WTC11 (cell line): ENCODE data around the gene KIF24. TPM values are rescaled to one million over a fixed set of nuclear protein-coding genes. Genes with fewer than 3 reads are reported as not detected.

Experiments used
- ATAC-seq: fragments of 200-7000 bp; cut with Tn5 transposase; 2 replicates; pipeline ENCODE4 v1.10.0; 2021; ENCODE audit warnings: mild to moderate bottlenecking, moderate library complexity
- CTCF ChIA-PET: fragments of 300-600 bp; sonication (Branson Sonifier 250); formaldehyde crosslinking; loops from one replicate; lab custom pipeline; 2021; ENCODE audit warnings: antibody characterized with exemption; lab: Charles Lee
- POLR2A ChIA-PET: fragments of 350-600 bp; sonication (Branson Sonifier 250); formaldehyde crosslinking; loops from one replicate; lab custom pipeline; 2021; ENCODE audit warnings: antibody characterized with exemption; lab: Charles Lee
- DNase-seq: peaks from one replicate; pipeline ENCODE4 v3.0.0; 2021; ENCODE audit warnings: low spot score
- H3K27ac Mint-ChIP-seq: 2 replicates; pipeline ENCODE4 v1.8.0; 2021; ENCODE audit warnings: mixed read lengths
- H3K27me3 Mint-ChIP-seq: 2 replicates; pipeline ENCODE4 v1.8.0; 2021; ENCODE audit warnings: low read depth, mild to moderate bottlenecking, moderate library complexity, mixed read lengths
- H3K36me3 Mint-ChIP-seq: 2 replicates; pipeline ENCODE4 v1.8.0; 2021; ENCODE audit warnings: mixed read lengths
- H3K4me1 Mint-ChIP-seq: 2 replicates; pipeline ENCODE4 v1.8.0; 2022; ENCODE audit warnings: mixed read lengths
- H3K4me3 Mint-ChIP-seq: 2 replicates; pipeline ENCODE4 v1.8.0; 2021; ENCODE audit warnings: mild to moderate bottlenecking, moderate library complexity, mixed read lengths
- H3K9me3 Mint-ChIP-seq: 2 replicates; pipeline ENCODE4 v1.8.0; 2021; ENCODE audit warnings: mixed read lengths
- CBFB ChIP-seq: sonication (generic); formaldehyde crosslinking; IDR thresholded peaks from 2 replicates; pipeline ENCODE4 v1.8.1; 2022; ENCODE audit warnings: mild to moderate bottlenecking, low read depth, missing genetic modification reagents
- CREM ChIP-seq: sonication (generic); formaldehyde crosslinking; IDR thresholded peaks from 2 replicates; pipeline ENCODE4 v1.8.1; 2022; ENCODE audit warnings: mild to moderate bottlenecking, missing genetic modification reagents, moderate library complexity
- MXD4 ChIP-seq: fragments of 250-450 bp; sonication (Bioruptor Pico); IDR thresholded peaks from 2 replicates; pipeline ENCODE4 v1.8.0; 2021; ENCODE audit warnings: mild to moderate bottlenecking, moderate library complexity, borderline replicate concordance
- NFATC4 ChIP-seq: fragments of 250-450 bp; sonication (Bioruptor Pico); IDR thresholded peaks from 2 replicates; pipeline ENCODE4 v1.9.0; 2021; ENCODE audit warnings: mild to moderate bottlenecking
- NR3C1 ChIP-seq: sonication (generic); formaldehyde crosslinking; conservative IDR thresholded peaks from 2 replicates; pipeline ENCODE4 v1.8.1; 2023; ENCODE audit warnings: low read depth, mild to moderate bottlenecking, missing genetic modification reagents
- RELA ChIP-seq: sonication (generic); formaldehyde crosslinking; IDR thresholded peaks from 2 replicates; pipeline ENCODE4 v1.8.1; 2022; ENCODE audit warnings: missing genetic modification reagents, mild to moderate bottlenecking, borderline replicate concordance
- SMAD3 ChIP-seq: sonication (generic); formaldehyde crosslinking; IDR thresholded peaks from 2 replicates; pipeline ENCODE4 v1.8.0; 2022; ENCODE audit warnings: missing genetic modification reagents, mild to moderate bottlenecking, borderline replicate concordance
- SP1 ChIP-seq: sonication (generic); formaldehyde crosslinking; conservative IDR thresholded peaks from 2 replicates; pipeline ENCODE4 v1.8.1; 2022; ENCODE audit warnings: missing genetic modification reagents
- TEAD4 ChIP-seq: sonication (generic); formaldehyde crosslinking; IDR thresholded peaks from 2 replicates; pipeline ENCODE4 v1.8.0; 2022; ENCODE audit warnings: mild to moderate bottlenecking, missing genetic modification reagents
- TP53 ChIP-seq: sonication (generic); formaldehyde crosslinking; IDR thresholded peaks from 2 replicates; pipeline ENCODE4 v1.8.1; 2023; ENCODE audit warnings: mild to moderate bottlenecking, missing genetic modification reagents
- ZNF121 ChIP-seq: sonication (generic); formaldehyde crosslinking; IDR thresholded peaks from 2 replicates; pipeline ENCODE4 v1.8.0; 2023; ENCODE audit warnings: missing genetic modification reagents
- ZNF232 ChIP-seq: sonication (generic); formaldehyde crosslinking; IDR thresholded peaks from 2 replicates; pipeline ENCODE4 v1.8.0; 2022; ENCODE audit warnings: mild to moderate bottlenecking, missing genetic modification reagents
- total RNA-seq: library from RNA; stranded (reverse); gene quantifications from 3 replicates; pipeline ENCODE4 v1.2.3, GENCODE V29; 2021
- TF ChIP-seq, protein P1 (sequence below): sonication (generic); formaldehyde crosslinking; IDR thresholded peaks from 2 replicates; pipeline ENCODE4 v1.8.1; 2022; ENCODE audit warnings: low read depth, missing genetic modification reagents, borderline replicate concordance
- TF ChIP-seq, protein P2 (sequence below): sonication (generic); formaldehyde crosslinking; IDR thresholded peaks from 2 replicates; pipeline ENCODE4 v1.8.0; 2023; ENCODE audit warnings: mild to moderate bottlenecking, missing genetic modification reagents
- TF ChIP-seq, protein P3 (sequence below): sonication (generic); formaldehyde crosslinking; IDR thresholded peaks from 2 replicates; pipeline ENCODE4 v1.8.1; 2022; ENCODE audit warnings: missing genetic modification reagents, borderline replicate concordance
- TF ChIP-seq, protein P4 (sequence below): fragments of 250-450 bp; sonication (Bioruptor Pico); IDR thresholded peaks from 2 replicates; pipeline ENCODE4 v1.9.0; 2021; ENCODE audit warnings: mild to moderate bottlenecking, borderline replicate concordance
- TF ChIP-seq, protein P5 (sequence below): sonication (generic); formaldehyde crosslinking; IDR thresholded peaks from 2 replicates; pipeline ENCODE4 v1.8.0; 2022; ENCODE audit warnings: mild to moderate bottlenecking, missing genetic modification reagents
- TF ChIP-seq, protein P6 (sequence below): sonication (generic); formaldehyde crosslinking; IDR thresholded peaks from 2 replicates; pipeline ENCODE4 v1.8.0; 2022; ENCODE audit warnings: mild to moderate bottlenecking, missing genetic modification reagents
- TF ChIP-seq, protein P7 (sequence below): fragments of 250-450 bp; sonication (Bioruptor Pico); IDR thresholded peaks from 2 replicates; pipeline ENCODE4 v2.1.2; 2022; ENCODE audit warnings: mild to moderate bottlenecking, moderate library complexity

Gene KIF24
- total RNA-seq, 1 experiment from 2014 or later, result 4.5 TPM

DNA sequence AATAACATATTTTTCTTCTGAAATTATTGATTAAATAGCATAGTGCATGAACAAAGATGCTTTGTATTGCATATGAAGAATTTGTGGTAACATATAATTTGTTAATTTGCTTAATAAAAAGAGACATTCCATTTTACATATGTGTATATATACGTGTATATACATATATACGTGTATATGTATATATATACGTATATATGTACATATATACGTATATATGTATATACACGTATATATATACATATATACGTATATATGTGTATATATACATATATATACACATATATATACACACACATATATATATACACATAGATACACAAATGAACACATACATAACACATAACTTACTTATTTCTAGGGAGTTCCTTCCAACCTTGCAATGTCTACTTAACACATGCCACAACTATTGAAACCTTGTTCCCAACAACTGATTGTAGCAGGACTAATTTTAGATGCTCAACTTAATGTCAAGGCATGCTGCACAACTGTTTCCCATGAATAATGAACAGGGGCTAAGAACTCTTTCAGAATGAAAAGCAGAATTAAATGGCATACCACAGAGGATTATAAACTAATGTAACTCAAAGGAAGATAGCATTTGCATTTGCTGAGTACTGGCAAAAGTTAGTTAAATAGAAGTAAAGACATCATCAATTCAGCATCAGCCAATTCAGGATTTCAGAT, 17.4 kb downstream of the KIF24 start:
- DNase-seq (no peak), ATAC-seq (no peak)
- Mint-ChIP-seq H3K4me1 (no peaks in the 10 kb centered on the region), H3K36me3 (no peaks in the 10 kb centered on the region), H3K27ac (no peak overlapping the region), H3K27me3 (no peaks in the 10 kb centered on the region), H3K9me3 (no peaks in the 10 kb centered on the region; the same call in 1 of the 2 replicates), H3K4me3 (no peak overlapping the region)
- ChIA-PET POLR2A (no interaction called here), CTCF (no interaction called here)
- no peak for TF ChIP-seq SP1
- TF ChIP-seq ZNF232 (CRISPR knock-in tag), result no peak
- TF ChIP-seq, protein P1, sequence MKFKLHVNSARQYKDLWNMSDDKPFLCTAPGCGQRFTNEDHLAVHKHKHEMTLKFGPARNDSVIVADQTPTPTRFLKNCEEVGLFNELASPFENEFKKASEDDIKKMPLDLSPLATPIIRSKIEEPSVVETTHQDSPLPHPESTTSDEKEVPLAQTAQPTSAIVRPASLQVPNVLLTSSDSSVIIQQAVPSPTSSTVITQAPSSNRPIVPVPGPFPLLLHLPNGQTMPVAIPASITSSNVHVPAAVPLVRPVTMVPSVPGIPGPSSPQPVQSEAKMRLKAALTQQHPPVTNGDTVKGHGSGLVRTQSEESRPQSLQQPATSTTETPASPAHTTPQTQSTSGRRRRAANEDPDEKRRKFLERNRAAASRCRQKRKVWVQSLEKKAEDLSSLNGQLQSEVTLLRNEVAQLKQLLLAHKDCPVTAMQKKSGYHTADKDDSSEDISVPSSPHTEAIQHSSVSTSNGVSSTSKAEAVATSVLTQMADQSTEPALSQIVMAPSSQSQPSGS (CRISPR knock-in tag), result no peak
- TF ChIP-seq, protein P2, sequence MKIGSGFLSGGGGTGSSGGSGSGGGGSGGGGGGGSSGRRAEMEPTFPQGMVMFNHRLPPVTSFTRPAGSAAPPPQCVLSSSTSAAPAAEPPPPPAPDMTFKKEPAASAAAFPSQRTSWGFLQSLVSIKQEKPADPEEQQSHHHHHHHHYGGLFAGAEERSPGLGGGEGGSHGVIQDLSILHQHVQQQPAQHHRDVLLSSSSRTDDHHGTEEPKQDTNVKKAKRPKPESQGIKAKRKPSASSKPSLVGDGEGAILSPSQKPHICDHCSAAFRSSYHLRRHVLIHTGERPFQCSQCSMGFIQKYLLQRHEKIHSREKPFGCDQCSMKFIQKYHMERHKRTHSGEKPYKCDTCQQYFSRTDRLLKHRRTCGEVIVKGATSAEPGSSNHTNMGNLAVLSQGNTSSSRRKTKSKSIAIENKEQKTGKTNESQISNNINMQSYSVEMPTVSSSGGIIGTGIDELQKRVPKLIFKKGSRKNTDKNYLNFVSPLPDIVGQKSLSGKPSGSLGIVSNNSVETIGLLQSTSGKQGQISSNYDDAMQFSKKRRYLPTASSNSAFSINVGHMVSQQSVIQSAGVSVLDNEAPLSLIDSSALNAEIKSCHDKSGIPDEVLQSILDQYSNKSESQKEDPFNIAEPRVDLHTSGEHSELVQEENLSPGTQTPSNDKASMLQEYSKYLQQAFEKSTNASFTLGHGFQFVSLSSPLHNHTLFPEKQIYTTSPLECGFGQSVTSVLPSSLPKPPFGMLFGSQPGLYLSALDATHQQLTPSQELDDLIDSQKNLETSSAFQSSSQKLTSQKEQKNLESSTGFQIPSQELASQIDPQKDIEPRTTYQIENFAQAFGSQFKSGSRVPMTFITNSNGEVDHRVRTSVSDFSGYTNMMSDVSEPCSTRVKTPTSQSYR, result no peak
- TF ChIP-seq CREM, result no peak
- TF ChIP-seq NFATC4, result no peak
- TF ChIP-seq, protein P3, sequence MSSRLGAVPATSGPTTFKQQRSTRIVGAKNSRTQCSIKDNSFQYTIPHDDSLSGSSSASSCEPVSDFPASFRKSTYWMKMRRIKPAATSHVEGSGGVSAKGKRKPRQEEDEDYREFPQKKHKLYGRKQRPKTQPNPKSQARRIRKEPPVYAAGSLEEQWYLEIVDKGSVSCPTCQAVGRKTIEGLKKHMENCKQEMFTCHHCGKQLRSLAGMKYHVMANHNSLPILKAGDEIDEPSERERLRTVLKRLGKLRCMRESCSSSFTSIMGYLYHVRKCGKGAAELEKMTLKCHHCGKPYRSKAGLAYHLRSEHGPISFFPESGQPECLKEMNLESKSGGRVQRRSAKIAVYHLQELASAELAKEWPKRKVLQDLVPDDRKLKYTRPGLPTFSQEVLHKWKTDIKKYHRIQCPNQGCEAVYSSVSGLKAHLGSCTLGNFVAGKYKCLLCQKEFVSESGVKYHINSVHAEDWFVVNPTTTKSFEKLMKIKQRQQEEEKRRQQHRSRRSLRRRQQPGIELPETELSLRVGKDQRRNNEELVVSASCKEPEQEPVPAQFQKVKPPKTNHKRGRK (CRISPR knock-in tag), result no peak
- TF ChIP-seq TP53 (CRISPR knock-in tag), result no peak
- TF ChIP-seq TEAD4 (CRISPR knock-in tag), result no peak
- no peak for TF ChIP-seq RELA (CRISPR knock-in tag)
- no peak for TF ChIP-seq ZNF121 (CRISPR knock-in tag)
- TF ChIP-seq, protein P4, sequence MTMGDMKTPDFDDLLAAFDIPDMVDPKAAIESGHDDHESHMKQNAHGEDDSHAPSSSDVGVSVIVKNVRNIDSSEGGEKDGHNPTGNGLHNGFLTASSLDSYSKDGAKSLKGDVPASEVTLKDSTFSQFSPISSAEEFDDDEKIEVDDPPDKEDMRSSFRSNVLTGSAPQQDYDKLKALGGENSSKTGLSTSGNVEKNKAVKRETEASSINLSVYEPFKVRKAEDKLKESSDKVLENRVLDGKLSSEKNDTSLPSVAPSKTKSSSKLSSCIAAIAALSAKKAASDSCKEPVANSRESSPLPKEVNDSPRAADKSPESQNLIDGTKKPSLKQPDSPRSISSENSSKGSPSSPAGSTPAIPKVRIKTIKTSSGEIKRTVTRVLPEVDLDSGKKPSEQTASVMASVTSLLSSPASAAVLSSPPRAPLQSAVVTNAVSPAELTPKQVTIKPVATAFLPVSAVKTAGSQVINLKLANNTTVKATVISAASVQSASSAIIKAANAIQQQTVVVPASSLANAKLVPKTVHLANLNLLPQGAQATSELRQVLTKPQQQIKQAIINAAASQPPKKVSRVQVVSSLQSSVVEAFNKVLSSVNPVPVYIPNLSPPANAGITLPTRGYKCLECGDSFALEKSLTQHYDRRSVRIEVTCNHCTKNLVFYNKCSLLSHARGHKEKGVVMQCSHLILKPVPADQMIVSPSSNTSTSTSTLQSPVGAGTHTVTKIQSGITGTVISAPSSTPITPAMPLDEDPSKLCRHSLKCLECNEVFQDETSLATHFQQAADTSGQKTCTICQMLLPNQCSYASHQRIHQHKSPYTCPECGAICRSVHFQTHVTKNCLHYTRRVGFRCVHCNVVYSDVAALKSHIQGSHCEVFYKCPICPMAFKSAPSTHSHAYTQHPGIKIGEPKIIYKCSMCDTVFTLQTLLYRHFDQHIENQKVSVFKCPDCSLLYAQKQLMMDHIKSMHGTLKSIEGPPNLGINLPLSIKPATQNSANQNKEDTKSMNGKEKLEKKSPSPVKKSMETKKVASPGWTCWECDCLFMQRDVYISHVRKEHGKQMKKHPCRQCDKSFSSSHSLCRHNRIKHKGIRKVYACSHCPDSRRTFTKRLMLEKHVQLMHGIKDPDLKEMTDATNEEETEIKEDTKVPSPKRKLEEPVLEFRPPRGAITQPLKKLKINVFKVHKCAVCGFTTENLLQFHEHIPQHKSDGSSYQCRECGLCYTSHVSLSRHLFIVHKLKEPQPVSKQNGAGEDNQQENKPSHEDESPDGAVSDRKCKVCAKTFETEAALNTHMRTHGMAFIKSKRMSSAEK (CRISPR knock-in tag), result no peak
- no peak for TF ChIP-seq CBFB (CRISPR knock-in tag)
- TF ChIP-seq MXD4, result no peak
- no peak for TF ChIP-seq NR3C1

DNA sequence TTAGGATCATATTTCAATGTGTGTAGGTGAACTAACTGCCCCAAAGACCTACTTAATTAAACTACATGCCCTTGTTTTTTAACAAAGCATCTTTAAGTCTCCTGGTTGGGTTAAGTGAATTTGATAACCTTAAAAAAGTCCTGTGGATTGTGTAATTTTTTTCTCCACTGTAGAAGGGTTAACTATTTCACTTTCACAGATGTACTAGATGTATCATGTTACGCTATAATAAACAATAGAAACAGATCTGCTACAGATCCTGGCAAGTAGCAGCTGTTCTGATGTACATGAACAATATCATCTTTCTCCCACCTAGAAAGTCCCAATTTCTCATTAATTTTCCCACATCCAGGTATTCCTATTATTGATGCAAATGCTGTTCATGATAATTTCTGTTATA, 18.9 kb downstream of the KIF24 start:
- no peaks in the 10 kb centered on the region for H3K36me3 Mint-ChIP-seq
- ATAC-seq (no peak), DNase-seq (no peak)
- H3K4me1 Mint-ChIP-seq, result no peaks in the 10 kb centered on the region
- POLR2A ChIA-PET, result no interaction called here
- CTCF ChIA-PET, result no interaction called here
- no peak overlapping the region for H3K27ac Mint-ChIP-seq
- H3K9me3 Mint-ChIP-seq, result no peaks in the 10 kb centered on the region; the same call in 1 of the 2 replicates
- H3K27me3 Mint-ChIP-seq, result no peaks in the 10 kb centered on the region
- no peak overlapping the region for H3K4me3 Mint-ChIP-seq
- TF ChIP-seq, protein P5, sequence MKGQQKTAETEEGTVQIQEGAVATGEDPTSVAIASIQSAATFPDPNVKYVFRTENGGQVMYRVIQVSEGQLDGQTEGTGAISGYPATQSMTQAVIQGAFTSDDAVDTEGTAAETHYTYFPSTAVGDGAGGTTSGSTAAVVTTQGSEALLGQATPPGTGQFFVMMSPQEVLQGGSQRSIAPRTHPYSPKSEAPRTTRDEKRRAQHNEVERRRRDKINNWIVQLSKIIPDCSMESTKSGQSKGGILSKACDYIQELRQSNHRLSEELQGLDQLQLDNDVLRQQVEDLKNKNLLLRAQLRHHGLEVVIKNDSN (CRISPR knock-in tag), result no peak
- TF ChIP-seq, protein P6, sequence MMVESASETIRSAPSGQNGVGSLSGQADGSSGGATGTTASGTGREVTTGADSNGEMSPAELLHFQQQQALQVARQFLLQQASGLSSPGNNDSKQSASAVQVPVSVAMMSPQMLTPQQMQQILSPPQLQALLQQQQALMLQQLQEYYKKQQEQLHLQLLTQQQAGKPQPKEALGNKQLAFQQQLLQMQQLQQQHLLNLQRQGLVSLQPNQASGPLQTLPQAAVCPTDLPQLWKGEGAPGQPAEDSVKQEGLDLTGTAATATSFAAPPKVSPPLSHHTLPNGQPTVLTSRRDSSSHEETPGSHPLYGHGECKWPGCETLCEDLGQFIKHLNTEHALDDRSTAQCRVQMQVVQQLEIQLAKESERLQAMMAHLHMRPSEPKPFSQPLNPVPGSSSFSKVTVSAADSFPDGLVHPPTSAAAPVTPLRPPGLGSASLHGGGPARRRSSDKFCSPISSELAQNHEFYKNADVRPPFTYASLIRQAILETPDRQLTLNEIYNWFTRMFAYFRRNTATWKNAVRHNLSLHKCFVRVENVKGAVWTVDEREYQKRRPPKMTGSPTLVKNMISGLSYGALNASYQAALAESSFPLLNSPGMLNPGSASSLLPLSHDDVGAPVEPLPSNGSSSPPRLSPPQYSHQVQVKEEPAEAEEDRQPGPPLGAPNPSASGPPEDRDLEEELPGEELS (CRISPR knock-in tag), result no peak
- TF ChIP-seq SMAD3 (CRISPR knock-in tag), result no peak
- TF ChIP-seq, protein P7, sequence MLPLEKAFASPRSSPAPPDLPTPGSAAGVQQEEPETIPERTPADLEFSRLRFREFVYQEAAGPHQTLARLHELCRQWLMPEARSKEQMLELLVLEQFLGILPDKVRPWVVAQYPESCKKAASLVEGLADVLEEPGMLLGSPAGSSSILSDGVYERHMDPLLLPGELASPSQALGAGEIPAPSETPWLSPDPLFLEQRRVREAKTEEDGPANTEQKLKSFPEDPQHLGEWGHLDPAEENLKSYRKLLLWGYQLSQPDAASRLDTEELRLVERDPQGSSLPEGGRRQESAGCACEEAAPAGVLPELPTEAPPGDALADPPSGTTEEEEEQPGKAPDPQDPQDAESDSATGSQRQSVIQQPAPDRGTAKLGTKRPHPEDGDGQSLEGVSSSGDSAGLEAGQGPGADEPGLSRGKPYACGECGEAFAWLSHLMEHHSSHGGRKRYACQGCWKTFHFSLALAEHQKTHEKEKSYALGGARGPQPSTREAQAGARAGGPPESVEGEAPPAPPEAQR (CRISPR knock-in tag), result no peak
- TF ChIP-seq RELA (CRISPR knock-in tag), result no peak
